GM21390 (cell line): ENCODE data around the gene KLHDC10.
"Not testable (repeated sequence)": the region's sequence is repeated elsewhere in the genome, so short reads cannot be mapped to it uniquely, and the experiment has no call there.

Experiments
- ATAC-seq: cut with Tn5 transposase; IDR thresholded peaks from one replicate; pipeline ENCODE4 v1.9.1; 2021; ENCODE audit not compliant: unreplicated experiment

The KLHDC10 gene

DNA sequence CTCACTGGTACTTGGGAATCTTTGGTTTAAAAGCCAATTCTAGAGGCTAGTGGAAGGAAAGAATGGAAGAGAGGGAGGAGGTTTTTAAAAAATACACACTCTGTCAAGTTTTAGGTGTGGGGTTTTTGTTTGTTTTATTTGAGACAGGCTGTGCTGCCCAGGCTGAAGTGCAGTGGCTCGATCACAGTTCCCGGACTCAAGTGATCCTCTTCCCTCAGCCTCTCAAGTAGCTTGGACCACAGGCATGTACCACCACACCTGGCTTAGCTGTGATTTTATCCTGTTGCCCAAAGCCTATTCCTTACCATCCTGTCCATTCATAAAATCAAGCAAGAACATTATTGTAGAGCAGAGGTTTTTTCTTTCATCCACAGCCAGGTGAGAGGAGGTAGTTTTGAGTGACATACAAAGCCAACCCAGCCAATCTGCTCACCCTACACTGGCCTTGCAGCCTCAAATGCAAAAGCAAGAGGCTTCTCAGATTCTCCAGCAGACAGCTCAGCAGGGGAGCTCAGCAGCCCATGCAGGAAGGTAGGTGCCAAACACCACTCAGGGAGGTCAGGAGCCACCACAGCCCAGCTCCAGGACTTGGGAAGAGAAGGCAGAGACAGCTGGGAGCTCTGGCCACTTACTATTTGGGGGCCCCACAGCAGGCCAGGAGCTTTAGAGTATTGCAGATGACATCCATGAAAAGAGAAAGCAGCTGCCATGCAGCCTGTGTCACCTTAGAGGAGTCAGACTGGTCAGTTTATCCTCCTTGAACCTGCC lies 69.0 kb downstream of the KLHDC10 start:
- ATAC-seq = no peak

DNA sequence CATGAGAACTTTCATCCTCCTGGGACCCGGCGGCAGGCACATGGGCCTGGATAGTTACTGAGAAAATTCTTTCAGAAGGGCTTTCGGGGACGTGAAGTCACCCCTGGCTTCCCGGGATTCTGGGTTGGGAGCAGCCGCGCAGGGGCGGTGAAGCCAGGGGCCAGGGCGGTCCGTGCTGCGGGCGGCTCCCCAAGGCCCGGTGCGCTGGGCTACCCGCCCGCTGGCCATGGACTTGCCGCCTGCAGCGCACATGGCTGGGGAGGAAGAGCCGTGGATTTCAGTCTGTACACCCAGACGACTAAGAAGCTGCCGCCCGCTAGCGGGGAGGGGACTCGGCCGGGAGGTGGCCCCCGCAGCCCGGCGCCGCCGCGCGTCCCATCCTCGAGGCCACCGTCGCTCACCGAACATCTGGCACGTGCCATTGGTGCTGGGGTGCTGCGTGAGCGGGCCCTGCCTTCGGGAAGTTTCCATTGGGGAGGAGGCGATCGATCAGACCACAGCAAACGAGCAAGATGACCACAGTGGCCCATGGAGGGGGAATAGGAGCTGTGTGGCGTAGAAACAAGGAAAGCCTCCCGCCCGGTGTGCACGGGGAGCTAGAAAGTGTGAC lies 70.3 kb downstream of the KLHDC10 start:
- ATAC-seq = no peak

DNA sequence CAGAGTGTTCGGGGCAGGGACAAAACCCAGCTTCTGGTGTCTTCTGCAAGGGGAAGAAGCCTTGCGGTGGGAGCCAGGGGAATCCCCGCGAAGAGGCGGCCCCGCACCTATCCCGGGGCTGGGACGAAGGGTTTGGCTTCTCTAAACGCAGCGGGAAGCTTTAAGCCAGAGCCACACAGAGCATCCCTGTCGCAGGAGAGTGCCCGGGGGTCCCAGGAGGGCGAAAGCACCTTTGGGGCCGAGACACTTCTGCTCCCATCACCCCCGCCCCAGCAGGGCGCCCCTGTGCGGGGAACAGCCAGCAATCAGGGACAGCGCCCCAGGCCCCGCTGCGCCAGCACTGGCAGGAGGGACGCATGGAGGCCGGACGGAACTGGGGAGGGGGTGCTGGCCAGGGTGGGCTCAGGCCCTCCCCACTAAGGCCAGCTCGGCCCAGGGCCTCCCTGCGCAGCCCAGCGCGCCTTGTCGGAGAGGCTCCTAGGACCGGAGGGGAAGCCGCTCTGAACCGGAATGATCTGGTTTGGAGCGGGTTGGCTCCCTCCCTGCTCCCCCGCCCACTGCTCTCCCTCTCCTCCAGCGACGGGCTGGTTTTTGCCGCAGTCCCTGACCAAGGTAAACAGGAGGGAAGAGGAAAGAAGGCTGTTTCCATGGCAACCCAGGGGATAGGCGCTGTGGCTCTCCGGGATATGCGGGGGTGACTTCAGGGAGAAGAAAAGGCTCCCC lies 71.0 kb downstream of the KLHDC10 start:
- ATAC-seq = peak; percentile 73

DNA sequence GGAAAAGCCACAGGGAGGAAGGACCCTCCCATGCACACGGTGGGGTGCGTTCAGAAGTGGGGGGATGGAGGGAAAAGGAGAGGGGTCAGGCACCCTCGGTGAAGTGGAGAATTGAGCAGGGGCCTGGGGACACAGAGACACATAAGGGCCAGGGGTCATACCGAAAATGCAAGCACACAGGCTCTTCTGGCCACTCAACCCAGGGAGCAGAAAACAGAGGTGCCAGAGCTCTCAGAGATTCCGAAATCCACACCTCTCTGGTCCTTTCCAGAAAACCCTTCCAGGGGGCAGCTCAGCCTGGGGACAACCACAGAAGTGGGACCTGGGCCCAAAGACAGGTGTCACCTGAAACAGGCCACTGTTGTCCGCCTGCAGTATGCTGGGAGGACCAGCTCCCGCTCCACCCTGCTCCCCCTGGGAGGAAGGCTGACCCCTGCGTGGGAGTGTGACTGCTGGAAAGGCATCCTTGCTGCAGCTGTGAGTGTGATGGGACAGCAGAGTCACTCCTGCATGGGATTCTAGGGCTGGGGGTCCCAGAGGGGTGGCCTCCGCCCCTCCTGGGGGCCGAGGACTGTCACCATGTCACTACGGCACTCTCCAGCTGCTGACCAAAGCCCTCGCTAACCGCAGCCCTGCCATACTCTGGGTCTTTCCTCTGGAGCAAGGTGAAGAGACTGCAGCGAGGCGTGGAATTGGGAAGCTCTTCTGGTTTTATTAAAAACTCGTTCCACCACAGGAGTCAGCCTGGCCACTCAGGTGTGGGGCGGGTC lies 71.7 kb downstream of the KLHDC10 start:
- ATAC-seq = no peak

DNA sequence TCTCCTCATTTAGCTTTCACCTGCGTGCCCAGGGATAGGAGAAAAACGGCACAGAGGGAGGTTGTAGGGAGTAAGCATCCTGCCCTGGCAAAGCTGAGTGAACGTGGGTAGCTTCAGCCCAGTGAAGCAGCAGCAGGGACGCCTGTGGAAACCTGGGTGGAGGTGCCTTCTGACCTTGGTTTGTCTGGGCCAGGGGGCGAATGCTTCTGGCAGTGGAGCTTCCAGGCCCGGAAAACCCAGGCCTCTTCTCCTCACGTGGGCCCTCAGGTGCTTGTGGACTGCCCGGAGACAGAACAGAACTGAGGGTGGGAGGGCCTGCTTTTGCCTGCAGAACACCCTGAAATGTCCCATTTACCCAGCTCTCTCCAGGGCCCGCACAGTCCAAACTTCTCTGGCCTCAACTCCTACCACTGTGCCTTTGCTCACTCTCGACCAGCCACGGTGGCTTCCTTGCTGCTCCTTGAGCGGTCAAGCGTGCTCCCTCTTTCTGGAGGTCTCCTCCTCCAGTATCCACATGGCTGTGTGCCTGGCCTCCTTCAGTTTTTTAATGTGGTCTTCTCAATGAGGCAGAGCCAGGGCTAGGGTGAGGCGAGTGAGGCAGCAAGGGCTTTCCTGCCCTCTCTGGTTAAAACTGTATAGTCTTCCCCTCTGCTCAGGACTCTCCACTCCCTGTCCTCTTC lies 72.5 kb downstream of the KLHDC10 start:
- ATAC-seq = no peak

DNA sequence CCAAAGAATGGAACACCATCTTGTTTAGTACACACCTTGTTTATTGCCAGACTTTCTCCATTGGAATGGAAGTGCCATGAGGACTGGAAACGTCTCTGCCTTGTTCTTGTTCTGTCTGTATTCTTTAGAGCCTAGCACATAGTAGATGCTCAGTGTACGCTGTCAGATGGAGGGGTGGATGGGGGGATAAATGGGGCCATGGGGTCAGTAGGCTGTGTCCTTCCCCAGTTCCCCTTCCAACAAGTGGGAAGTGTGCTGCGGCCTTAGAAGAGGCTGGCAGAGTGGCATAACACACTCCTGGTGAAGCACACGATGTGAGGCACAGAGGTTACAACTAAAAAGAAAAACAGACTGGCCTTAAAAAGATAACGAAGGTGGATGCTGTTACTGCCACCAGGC lies 73.0 kb downstream of the KLHDC10 start:
- no peak for ATAC-seq

DNA sequence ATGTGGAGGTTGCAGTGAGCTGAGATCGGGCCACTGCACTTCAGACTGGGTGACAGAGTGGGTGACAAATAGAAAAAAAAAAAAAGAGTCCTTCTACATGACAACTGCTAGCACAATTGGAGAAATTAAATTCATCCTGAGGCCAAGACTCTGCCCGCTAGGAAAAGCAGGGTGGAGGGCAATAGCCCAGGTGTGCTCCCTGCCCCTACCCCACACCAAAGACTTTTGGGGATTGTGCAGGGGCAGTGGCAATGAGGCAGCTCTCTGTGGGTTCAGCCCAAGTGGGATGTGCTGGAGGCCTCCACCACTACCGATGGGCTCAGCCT lies 73.6 kb downstream of the KLHDC10 start:
- ATAC-seq = no peak

DNA sequence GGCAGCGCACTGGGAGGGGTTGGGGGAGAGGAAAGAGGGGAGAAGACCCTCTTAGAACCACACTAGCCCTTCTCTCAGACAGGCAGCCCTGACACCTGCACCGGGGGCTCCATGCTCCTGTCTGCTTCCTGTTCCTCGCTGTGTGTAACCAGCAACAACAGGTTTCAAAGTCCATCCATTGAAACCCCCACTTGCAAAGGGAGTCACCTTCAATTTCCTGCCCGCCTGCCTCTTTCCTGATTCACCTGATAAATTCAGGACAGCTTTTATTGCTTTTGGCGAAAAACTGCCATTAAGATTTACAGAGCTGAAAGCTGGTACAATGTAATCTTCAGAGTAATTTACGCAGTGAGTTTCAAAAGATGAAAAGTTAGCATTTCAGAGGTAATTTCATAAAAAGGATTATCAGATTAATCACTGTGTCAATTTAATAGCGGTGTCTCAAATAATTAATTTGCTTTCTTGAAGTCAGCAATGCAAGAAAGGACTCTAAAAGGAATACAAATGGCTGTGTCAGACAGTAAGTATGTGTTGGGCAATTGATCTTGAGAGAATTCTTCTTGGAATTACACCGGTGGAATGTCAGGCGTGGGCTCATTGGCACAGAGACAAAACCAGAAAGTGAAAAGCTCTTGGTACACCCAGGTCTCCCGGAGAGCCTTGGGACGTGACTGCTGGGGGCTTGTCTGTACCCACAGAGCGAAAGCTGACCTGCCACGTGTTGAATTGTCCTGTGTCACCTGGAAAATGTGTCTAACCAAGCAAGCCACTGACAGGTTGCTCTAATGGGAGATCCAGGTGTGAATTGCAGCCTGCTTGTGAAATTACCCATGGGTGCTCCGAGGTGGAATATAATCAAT lies 74.2 kb downstream of the KLHDC10 start:
- no peak for ATAC-seq

DNA sequence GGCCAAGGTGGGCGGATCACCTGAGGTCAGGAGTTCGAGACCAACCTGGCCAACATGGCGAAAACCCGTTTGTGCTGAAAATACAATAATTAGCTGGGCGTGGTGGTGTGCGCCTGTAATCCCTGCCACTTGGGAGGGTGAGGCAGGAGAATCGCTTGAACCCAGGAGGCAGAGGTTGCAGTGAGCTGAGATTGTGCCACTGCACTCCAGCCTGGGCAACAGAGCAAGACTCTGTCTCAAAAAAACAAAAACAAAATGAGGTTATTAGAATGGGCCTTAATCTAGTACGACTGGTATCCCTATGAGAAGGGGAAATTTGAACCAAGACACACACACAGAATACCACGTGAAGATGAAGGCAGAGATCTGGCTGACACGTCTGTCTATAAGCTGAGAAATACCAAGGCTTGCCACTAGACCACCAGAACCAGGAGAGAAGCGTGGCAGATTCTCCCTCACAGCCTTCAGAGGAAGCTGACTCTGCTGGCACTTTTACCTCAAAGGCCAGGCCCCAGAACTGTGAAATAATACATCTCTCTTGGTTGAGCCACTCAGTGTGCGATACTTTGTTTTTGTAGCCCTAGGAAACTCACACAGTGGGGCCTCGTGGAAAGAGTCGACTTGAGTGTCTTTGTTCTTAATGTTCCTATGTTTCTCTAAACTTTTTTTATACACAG lies 75.2 kb downstream of the KLHDC10 start:
- no peak for ATAC-seq

DNA sequence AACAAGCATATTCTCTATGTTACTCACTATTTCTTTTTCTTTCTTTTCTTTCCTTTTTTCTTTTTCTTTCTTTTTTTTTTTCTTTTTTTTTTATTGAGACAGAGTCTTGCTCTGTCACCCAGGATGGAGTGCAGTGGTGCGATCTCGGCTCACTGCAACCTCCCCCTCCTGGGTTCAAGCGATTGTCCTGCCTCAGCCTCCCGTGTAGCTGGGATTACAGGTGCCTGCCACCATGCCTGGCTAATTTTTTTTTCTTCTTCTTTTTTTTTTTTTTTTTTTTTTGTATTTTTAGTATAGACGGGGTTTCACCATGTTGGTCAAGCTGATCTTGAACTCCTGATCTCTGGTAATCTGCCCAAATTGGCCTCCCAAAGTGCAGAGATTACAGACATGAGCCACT lies 75.8 kb downstream of the KLHDC10 start:
- not testable (repeated sequence) for ATAC-seq

DNA sequence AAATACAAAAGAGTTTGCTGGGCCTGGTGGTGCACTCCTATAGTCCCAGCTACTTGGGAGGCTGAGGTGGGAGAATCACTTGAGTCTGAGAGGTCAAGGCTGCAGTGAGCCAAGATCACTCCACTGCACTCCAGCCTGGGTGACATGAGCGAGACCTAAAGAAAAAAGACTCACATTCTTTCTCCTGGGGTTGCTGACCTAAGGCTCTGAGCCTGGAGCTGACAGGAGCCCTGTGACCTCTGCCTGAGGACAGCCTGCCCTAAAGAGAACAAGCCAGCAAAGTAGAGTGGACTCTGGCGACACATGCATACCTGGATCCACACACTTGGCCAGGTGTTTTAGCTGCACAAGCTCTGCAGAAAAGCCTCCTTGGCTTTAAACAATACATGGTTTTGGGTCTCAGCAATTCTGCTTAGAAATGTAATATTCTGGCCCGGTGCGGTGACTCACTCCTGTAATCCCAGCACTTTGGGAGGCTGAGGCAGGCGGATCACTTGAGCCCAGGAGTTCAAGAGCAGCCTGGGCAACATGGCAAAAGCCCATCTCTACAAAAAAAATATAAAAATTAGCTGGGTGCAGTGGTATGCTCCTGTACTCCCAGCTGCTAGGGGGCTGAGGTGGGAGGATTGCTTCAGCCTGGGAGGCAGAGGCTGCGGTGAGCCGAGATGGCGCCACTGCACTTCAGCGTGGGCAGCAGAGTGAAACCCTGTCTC lies 76.5 kb downstream of the KLHDC10 start:
- ATAC-seq = no peak

DNA sequence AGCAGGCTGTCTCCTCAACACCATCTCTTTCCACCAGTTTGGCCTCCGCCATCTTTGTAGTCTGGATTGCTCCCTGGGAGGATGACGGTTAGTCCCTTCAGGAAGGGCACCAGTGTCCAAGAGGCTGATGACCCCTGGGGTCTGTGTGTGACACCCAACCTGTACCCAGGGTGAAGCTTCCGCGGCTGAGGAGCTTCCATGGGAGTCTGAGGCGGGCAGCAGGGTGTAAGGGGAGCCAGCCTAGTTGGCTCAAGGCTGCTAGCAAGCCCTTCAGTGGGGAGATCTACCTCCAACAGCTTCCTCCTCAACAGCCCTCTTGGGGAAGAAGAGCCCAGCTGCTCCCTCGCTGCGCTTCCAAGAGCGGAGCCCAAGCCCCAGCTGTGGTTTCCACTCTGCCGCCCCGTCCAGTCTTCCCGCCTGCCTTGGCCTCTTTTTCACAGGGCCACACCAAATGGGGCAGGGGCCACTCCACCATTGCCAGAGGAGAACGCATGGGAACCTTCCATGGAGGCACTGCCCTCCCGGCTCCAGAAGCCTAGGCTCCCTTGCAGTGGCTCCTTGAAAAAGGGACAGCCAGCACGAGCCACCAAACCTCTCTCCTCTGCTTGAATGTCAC lies 77.5 kb downstream of the KLHDC10 start:
- ATAC-seq = no peak

DNA sequence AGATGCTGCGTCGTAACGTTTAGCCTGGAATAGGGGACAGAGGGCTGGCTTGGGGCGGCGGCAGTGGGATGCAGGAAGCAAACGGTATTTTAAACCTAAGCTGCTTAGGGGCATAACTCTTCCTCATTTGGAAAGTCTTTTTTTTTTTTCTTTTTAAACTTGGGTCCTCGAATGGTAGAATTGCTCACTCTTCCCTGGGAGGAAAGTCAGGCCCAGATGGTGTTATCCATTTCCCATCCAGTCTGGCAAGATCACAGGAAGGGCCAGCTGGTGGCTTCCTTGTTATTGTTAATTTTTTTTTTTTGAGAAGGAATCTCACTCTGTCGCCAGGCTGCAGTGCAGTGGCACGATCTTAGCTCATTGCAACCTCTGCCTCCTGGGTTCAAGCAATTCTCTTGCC lies 78.2 kb downstream of the KLHDC10 start:
- no peak for ATAC-seq

DNA sequence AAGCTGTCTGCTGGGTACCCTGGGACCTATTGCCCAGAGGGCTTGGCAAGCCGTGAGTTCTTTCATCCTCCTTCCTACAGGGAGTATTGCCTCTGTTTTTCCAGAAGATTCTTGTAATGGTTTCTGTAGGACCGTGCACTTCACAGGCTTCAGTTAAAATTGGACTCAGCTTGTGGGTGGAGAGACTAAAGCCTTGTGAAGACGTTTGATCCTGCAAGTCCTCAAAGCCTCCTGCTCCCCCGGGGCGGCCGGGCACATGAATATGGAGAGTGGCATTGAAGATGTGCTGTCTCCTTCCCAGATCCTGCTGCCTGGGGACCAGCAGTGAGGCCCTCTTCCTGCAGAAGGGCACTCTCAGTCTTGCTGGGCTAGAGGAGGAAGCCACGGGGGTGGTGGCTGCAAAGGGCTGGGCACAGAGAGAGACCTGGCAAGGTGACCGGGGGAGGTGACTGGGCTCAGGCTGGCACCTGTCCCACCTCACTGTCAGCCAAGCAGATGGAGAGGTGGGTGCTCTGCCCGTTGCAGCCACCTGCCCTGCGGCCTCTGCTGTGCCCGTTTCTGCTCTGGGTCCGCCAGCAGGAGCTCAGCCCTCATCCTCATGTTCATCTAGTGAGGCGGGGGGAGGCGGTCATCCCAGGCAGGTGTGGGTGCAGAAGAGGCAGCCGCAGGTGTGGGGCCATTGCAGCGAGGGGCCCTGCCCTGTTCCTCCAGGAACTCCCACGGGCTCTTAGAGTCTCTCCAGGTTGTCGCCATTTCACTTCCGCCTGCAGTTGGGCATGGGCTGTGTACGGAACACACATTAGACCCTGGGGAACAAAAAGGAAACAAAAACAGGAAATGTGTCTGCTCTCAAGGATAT lies 79.2 kb downstream of the KLHDC10 start:
- peak; percentile 63 for ATAC-seq

DNA sequence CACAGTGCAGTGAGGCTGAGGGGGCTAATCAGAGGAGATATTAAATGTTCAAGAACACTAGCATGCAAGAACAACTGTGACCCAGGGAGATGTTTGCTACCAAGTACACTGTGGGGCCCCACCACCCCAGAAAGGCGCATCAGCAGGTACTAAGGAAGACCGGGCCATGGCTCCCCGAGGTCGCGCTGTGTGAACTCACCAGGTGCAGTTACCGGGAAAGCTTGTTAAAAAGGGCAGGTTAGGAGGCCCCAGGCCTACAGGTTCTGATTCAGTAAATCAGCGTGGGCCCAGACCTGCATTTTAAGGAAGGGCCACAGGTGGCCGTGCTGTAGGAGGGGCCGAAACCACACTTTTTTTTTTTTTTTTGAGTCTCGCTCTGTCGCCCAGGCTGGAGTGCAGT lies 80.3 kb downstream of the KLHDC10 start:
- ATAC-seq = no peak

DNA sequence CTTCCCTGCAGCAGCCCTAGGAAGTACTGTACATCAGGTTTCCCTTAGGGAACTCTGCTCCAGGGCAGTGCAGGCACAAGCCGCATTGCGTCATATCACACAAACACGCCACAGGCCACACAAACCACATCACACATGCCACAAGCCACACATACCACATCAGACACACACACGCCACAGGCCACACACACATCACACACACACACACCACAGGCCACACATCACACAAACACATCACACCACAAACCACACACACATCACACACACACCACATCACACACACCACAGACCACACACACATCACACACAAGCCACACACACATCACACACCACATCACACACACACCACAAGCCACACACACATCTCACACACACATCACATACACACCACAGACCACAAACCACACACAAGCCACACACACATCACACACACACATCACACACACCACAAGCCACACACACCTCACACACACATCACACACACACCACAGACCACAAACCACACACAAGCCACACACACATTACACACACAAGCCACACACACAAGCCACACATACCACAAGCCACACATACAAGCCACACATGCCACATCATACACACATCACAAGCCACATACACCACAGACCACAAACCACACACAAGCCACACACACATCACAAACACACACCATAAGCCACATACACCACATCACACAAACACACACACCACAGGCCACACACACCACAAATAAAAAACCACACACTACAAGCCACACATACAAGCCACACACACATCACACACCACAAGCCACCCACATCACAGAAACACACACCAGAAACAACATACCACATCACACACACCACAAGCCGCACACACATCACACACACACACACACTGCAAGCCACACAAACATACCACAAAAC lies 81.5 kb downstream of the KLHDC10 start:
- ATAC-seq = no peak
